GM12865 (cell line): ENCODE results near the gene APCDD1.
"Not testable (repeated sequence)": the region's sequence is repeated elsewhere in the genome, so short reads cannot be mapped to it uniquely, and the experiment has no call there.

Experiments
- DNase-seq: peaks from one replicate; pipeline ENCODE4 v3.0.0; 2010; ENCODE audit warnings: low read depth
- H3K4me3 ChIP-seq: 2 replicates; pipeline ENCODE4 v1.5.1; 2011; ENCODE audit warnings: mild to moderate bottlenecking, low read depth, low read length, control low read depth
- TF ChIP-seq, protein P1 (sequence below): IDR thresholded peaks from 2 replicates; pipeline ENCODE4 v1.5.1; 2011; ENCODE audit warnings: low read length, control low read depth, low read depth, inconsistent platforms; ENCODE audit not compliant: insufficient read depth; ENCODE audit errors: missing control alignments

The APCDD1 gene

DNA sequence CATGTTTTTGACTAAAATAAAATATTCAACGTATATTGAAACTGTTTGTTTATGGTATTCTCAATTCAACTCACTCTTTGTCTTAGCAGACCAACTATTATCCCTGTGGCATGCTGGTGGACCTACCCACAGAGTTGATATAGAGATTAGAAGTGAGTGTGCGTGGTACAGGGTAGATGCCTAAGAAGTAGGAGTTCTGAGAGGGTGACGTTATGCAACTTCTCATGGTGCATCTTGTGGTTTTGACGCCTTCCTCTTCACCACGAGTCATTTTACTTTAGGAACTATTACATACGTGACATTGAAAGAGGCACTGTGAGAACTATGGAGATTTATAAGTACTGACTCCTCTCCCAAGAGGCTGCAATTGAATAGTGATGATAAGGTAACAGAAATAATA is 44.8 kb downstream of the APCDD1 start:
- TF ChIP-seq, protein P1, sequence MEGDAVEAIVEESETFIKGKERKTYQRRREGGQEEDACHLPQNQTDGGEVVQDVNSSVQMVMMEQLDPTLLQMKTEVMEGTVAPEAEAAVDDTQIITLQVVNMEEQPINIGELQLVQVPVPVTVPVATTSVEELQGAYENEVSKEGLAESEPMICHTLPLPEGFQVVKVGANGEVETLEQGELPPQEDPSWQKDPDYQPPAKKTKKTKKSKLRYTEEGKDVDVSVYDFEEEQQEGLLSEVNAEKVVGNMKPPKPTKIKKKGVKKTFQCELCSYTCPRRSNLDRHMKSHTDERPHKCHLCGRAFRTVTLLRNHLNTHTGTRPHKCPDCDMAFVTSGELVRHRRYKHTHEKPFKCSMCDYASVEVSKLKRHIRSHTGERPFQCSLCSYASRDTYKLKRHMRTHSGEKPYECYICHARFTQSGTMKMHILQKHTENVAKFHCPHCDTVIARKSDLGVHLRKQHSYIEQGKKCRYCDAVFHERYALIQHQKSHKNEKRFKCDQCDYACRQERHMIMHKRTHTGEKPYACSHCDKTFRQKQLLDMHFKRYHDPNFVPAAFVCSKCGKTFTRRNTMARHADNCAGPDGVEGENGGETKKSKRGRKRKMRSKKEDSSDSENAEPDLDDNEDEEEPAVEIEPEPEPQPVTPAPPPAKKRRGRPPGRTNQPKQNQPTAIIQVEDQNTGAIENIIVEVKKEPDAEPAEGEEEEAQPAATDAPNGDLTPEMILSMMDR, result no peak
- DNase-seq, result no peak
- H3K4me3 ChIP-seq, result no peak overlapping the region

DNA sequence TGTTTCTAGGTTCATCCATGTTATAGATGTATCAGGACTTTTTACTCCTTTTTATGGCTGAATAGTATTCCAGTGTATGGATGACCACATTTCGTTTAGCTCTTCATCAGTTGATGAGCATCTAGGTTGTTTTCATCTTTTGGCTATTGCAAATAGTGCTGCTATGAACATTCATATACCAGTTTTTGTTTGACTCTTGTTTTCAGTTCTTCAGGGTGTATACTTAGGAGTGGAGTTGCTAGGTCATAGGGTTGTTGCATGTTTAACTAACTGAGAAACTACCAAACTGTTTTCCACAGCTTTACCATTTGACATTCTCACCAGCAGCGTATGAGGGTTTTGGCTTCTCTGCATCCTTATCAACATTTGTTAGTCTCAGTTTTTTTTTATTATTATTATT is 45.6 kb downstream of the APCDD1 start:
- DNase-seq, result no peak
- TF ChIP-seq, protein P1, result no peak
- no peak overlapping the region for H3K4me3 ChIP-seq

DNA sequence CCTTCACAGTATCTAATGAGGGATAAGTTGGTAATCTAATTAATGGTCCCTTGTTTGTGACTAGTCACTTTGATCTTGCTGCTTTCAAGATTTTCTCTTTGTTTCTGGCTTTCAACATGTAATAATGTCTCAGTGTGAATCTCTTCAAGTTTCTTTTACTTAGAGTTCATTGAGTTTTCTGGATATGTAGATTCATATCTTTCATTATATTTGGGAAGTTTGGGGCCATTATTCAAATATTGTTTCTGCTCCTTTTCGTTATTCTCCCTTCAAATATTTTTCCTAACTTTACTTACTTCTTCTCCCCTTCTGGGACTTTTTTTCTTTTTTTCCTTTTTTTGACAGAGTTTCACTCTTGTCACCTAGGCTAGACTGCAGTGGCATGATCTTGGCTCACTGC is 50.3 kb downstream of the APCDD1 start:
- TF ChIP-seq, protein P1, result no peak
- no peak overlapping the region for H3K4me3 ChIP-seq
- no peak for DNase-seq

DNA sequence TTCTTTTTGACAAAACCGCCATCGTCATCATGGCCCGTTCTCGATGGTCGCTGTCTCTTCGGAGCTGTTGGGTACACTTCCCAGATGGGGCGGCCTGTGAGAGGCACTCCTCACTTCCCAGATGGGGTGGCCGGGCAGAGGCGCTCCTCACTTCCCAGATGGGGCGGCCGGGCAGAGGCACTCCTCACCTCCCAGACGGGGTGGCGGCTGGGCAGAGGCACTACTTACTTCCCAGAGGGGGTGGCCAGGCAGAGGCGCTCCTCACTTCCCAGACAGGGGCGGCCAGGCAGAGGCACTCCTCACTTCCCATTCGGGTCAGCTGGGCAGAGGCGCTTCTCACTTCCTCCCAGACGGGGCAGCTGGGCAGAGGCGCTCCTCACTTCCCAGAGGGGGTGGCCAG is 51.5 kb downstream of the APCDD1 start:
- H3K4me3 ChIP-seq, DNase-seq: not testable (repeated sequence)

DNA sequence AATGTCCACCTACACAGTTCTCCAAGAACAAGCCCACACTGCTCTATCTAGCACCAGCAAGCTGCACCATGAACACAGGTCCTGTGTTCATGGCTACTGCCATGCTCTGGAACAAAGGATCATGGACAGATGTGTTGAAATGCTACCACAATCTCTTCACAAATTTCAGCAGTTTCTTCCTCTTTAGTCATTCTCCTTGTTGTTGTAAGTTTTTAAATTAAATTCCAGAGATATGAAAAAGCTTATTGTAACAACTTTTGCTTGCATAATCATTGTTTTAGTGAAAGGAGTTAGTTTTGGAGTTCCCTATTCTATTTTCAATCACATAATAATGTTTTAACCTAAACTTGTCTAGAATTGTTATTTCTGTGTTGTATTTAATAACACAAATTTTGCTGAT is 54.2 kb downstream of the APCDD1 start:
- no peak for DNase-seq
- TF ChIP-seq, protein P1, result no peak
- no peak overlapping the region for H3K4me3 ChIP-seq

DNA sequence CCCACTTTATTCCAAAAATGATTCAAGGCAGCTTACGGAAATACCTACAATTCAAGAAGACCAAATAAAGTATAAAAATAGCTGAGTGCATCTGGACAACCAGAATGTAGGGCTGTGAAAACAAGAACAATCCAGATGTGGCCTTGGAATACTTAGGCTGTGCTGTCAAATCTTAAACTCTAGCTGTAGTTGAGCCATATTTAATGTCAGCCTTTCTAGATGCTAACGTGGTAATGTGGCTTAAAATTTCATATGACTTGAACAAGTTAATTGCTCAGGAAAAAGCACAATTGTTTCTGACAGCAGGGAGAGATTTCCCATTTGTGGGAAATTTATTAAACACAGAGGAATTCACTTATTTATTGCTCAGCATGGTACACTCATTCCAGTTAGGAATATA is 56.8 kb downstream of the APCDD1 start:
- H3K4me3 ChIP-seq, result no peak overlapping the region
- TF ChIP-seq, protein P1, result no peak
- no peak for DNase-seq

DNA sequence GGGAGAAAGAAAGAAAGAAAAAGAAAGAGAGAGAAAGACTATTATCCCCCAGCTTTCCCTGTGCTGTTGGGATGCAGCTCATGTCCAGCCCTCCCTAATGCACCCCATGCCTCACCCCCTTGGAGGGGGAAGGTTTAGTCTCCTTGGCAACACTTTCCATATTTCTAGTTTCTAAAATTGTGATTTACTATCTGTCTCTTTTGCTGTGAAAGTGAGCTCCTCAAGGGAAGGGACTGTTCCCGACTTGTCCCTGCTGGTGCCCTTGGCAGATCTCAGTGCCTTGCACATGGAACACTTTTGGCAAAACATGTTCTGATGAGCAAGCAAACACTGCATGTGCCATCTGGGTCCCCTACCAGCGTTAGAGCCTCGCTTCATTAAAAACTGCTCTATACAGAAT is 59.6 kb downstream of the APCDD1 start:
- no peak for DNase-seq
- TF ChIP-seq, protein P1, result no peak
- no peak overlapping the region for H3K4me3 ChIP-seq

DNA sequence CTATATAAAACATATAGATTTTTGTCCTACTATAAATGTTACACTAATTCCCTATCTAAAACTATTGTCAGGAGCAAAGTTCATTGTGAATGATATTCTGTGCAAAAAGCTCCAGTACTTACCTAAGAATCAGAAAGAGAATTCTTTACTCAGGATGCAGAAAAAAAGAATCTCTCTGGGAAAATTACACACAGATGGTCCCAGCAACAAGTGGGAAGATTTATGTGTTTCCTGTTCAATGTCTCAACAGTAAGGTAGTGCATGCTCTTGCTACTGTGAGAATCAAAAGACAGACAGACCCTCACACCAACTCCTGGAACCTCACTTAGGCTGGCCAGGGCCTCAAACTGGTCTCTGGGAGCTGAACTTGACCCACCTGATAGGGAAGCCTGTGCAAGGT is 60.2 kb downstream of the APCDD1 start:
- no peak overlapping the region for H3K4me3 ChIP-seq
- TF ChIP-seq, protein P1, result no peak
- DNase-seq, result no peak
